Peyer's patch (tissue), 4 donors: ENCODE results near the gene HABP4.

Source experiments
- POLR2A ChIP-seq, 2 donors: fragments of 450-650 bp; IDR thresholded peaks; one replicate each; pipeline ENCODE4 v1.5.1; 2017; ENCODE audit warnings: antibody characterized with exemption in 2 of 2, mild to moderate bottlenecking in 2 of 2, moderate library complexity in 2 of 2
- TF ChIP-seq, protein P1 (sequence below), 6 experiments: fragments of 450-650 bp in 4 of 6; fragments of 200-600 bp in 2 of 6; sonication (generic) in 1 of 6; IDR thresholded peaks; one replicate each; pipeline ENCODE4 v1.5.1; 2017 to 2019; ENCODE audit warnings: antibody characterized with exemption in 6 of 6, mild to moderate bottlenecking in 3 of 6, moderate library complexity in 1 of 6

DNA sequence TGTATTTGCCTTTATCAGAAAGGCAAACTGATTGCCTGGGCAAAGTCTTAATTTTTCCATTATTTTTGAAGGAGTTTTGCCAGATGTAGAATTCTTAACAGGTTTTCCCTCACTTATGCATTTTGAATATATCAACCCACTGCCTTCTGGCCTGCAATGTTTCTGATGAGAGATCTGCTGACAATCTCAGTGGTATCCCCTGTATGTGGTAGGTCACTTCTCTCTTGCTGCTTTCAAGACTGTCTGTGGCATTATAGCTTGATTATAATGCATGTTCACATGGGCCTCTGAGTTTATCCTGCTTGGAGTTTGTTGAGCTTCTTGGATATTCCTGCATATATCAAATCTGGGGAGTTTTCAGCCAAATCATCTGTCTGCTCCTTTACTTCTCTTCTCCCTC, 82.2 kb downstream of the HABP4 start:
- TF ChIP-seq, protein P1, sequence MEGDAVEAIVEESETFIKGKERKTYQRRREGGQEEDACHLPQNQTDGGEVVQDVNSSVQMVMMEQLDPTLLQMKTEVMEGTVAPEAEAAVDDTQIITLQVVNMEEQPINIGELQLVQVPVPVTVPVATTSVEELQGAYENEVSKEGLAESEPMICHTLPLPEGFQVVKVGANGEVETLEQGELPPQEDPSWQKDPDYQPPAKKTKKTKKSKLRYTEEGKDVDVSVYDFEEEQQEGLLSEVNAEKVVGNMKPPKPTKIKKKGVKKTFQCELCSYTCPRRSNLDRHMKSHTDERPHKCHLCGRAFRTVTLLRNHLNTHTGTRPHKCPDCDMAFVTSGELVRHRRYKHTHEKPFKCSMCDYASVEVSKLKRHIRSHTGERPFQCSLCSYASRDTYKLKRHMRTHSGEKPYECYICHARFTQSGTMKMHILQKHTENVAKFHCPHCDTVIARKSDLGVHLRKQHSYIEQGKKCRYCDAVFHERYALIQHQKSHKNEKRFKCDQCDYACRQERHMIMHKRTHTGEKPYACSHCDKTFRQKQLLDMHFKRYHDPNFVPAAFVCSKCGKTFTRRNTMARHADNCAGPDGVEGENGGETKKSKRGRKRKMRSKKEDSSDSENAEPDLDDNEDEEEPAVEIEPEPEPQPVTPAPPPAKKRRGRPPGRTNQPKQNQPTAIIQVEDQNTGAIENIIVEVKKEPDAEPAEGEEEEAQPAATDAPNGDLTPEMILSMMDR (IDR thresholded peaks at IDR 0.05) = no peak
- TF ChIP-seq POLR2A (IDR thresholded peaks at IDR 0.05) = no peak
